GM12873 (cell line): Measurements from ENCODE around the gene EPC2.

Experiments
- CTCF ChIP-seq: IDR thresholded peaks from 2 replicates; pipeline ENCODE4 v1.5.1; 2012; ENCODE audit warnings: low read depth, mild to moderate bottlenecking, moderate library complexity, low read length, control low read depth; ENCODE audit not compliant: insufficient read depth; ENCODE audit errors: missing control alignments

Gene EPC2

GRCh38 chr2:148681443-148681842 lies 36.9 kb downstream of the EPC2 start:
- no peak for TF ChIP-seq CTCF

DNA sequence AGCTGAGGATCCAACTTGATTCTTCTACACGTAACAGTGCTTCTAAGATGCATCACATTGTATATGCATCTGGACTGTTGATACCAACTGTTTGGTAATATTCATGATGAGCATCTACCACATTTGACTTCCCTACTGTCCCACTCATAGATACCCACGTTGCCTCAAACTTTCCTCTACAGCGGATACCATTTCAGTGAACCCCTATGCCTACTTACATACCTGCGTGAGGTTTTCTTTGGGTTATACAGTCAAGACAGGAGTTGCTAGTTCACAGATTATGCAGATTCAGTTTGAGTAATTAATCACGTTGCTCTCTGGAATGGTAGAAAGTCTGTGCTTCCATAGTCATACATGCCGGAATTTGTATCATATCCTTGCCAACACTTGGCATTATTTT lies 40.0 kb downstream of the EPC2 start:
- TF ChIP-seq CTCF: no peak

DNA sequence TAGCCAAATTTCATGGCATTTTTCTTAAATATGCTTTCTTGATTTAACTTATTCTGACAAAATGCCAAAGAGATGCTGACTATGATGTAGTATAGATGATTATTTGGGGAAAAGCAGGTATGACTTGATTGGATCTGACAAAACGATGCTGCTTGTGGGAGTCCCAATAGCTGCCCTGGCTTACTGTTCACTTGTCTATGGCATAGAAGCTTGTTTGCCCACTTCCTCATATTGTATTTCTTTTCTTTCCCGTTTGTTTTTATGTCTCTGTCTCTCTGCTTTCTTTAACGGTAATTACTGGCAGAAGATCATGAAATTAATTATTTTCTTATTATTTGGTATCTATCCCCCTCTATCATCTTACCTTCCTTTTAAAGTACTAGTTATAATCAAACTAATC lies 43.0 kb downstream of the EPC2 start:
- TF ChIP-seq CTCF: no peak

DNA sequence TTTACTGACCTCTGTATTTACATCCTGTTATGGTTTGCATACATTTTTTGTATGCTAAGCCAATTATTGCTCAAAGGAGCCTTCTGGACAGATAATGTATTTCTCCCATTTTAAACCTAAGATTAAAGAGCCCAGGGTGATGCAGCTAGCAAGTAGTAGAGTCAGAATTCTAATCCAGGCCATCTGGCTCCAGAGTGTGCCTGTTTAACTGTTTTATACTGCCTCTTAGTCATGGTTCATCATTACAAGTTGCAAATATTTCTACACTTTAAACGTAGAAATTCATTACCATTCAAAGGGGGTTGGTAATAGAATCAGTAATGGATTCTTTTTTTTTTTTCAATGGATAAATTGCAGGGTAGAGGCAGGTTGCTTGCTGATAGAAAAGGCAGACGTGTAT lies 52.4 kb downstream of the EPC2 start:
- TF ChIP-seq CTCF: no peak

GRCh38 chr2:148699830-148700229 lies 55.3 kb downstream of the EPC2 start:
- TF ChIP-seq CTCF: no peak

DNA sequence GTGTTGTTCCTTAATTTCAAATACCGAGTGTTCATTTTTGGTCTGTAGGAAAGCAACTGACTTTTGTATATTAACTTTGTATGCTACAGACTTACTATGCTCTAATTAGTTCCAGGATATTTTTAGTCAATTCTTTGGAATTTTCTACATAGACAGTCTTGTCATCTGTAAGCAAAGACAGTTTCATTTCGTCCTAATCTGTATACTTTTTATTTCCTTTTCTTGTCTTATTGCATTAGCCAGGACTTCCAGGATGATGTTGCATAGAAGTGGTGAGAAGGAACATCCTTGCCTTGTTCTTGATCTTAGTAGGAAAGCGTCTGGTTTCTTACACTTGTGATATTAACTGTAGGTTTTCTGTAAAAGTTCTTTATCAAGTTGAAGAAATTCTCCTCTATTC lies 56.5 kb downstream of the EPC2 start:
- no peak for TF ChIP-seq CTCF

- TF ChIP-seq CTCF: no peak
Observed at GRCh38 chr2:148701877-148702276, 57.3 kb downstream of the EPC2 start.

DNA sequence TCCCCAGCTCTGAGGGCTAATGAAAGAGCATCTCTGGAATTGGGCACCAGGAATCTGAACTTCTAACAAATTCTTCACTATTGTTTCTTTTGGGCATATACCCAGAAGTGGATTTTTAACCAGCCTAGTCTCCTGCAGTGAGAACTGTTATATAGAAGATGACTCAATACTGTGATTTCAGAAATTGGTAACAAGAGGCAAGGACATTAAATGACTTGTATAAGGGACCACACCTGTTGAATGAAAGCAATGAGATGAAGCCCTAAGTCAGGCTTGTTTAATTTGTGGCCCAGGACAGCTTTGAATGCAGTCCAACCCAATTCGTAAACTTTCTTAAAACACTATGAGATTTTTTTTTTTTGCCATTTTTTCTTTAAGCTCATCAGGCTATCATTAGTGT lies 57.9 kb downstream of the EPC2 start:
- no peak for TF ChIP-seq CTCF
